ENCODE data around the gene SMAD3.
"Not testable (repeated sequence)": the region's sequence is repeated elsewhere in the genome, so short reads cannot be mapped to it uniquely, and the experiment has no call there.

Gene SMAD3

DNA sequence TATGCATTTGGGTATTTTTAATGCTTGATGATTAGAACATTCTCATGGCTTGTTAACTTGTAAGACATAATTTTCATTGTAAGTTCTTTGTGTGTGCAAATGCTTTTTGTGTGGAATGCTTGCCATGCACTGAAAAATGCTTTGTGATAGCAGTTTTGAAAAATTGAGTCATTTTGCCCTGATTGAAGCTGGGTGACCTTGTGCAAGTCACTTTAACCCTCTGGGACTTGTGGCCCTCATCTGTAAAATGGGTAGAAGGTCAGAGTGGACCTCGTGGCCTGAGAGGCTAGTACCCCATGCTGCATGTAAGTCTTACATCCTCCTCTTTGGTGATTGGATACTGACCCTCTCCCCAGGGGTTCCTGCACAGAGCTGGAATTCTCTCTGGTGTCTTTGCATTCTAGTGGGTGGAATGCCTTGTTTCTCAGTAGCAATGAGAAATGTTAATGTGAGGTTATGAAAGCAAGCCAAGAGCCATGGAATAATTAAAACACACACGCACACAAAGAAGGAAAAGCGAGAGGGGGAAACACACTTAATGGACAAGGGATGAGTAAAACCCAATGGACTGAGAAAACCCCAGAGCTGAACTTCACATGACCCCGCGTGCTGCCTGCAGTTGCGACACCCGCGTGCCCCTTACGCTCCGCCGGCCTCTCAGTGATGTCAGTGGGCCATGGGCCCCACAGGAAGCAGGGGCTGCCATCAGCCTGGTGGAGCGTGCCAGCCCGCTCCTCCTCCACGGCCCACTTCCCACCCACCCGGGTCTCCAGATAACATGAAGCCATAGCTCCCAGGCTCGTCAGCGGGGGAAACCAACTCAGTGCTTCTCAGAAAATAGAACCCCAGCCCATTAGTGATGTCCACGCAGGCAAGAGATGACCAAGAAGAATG, 44.0 kb downstream of the SMAD3 start:
- no peak for DNase-seq (ENCODE audit: low read depth in 2 of 2)

DNA sequence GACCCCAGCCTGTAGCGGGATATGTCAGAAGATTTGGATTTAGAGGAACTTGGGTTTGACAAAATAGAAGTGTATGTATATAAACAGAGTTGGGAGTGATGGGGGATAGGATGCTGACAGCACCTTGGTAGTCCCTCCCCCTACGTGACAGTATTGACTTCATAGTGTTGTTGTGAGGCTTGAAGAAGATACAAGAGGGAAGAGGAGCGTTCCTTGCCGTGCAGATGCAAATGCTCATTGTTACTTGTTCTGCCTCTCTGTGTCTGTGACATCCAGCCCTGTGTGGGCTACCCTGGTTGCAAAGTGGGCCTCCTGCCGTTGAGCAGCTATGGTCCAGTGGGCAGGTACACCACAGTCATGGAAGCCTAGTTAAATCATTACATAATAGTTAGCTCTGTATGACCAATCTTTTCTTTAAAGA, 45.0 kb downstream of the SMAD3 start:
- no peak for DNase-seq (ENCODE audit: low read depth in 2 of 2)

DNA sequence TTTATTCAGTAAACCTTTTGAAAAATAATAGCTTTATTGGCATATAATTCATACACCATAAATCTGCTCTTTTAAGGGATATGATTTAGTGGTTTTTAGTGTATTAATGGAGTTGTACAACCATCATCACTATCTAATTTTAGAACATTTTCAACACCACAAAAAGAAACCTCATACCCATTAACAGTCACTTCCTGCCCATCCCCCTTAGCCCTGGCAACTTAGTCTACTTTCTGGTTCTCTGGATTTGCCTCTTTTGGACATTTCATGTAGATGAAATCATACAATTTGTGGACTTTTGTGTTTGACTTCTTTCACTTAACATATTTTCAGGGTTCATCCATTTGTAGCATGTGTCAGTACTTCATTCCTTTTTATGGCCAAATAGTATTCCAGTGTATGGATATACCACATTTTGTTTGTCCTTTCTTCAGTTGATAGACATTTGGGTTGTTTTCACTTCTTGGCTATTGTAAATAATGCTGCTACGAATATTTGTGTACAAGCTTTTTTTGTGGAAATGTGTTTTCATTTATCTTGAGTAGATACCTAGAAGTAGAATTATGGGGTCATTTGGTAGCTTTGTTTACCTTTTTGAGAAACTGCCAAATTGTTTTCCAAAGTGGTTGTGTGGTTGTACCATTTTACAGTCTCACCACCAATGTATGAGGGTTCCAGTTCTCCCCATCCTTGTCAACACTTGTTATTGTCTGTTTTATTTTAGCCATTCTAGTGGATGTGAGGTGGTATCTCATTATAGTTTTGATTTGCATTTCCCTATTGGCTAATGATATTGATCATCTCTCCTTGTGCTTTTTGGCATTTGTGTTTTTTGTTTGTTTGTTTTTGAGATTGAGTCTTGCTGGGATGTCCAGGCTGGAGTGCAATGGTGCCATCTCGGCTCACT, 45.8 kb downstream of the SMAD3 start:
- no peak for DNase-seq (ENCODE audit: low read depth in 2 of 2)

DNA sequence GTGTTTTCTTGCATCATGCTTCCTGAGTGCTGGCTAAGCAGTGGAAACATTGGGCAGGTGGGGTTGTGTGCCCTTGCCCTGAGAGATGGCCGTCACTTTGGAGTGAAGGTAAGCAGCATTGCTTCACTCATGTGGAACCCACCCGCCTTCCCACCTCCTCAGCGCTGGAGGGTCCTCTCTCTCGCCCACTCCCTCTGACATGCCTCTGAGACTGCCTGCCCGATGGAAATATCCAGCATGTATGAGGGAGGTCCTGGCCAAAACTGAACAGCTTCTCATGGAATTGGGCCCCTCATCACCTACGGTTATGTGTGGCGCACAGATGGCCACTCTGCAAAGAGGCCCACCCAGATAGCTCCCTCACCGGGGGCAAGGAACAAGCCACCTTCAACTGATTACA, 48.6 kb downstream of the SMAD3 start:
- no peak for DNase-seq (ENCODE audit: low read depth in 2 of 2)

DNA sequence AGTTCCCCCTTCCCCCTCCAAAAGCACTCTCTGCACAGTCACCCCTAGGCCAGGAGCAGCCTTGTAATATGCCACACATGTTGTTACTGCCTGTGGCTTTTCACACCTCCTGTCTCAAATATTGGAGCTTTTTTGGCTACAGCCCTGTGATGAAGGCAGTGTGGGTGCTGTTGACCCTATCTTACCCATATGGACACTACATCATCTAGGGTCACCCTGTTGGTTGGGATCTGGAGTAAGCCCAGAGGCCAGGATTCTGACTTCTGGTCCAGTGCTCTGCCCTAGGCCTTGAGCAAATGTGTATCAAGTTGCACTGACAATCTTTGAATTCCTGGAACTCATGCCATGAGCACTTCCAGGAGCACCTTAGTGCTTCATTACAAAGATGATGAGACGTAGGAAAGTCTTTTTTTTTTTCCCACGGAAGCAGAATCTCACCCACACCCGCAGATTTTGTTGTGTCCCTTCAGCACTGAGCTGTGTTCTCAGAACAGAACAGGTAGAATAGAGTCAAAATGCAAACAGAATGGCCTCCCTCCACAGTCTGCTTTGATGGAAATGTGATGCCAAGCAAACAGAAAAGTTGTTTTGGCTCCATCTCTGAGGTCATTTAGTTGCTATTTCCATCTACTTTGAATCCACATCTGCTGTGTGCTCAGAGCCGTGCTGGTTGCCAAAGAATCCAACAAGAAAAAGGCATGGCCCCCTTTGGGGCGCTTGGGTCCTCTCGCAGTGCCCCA, 49.6 kb downstream of the SMAD3 start:
- no peak for DNase-seq (ENCODE audit: low read depth in 2 of 2)

DNA sequence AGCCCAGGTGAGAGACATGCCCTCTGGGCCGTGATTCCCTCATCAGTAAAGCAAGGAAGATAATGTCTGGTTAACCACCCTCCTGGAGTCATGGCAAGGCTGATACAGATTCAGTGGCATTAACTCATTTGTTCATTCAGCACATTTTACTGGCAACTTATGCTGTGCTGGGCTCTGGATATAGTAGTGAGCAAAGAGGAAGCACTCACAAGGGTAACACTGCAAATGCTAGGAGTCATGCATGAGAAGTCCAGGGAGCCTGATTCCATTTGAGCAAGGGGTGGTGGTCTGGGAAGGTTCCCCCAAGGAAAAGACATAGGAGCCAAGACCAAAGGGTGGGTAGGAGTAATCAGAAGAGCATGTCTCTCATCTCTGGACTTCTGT, 50.2 kb downstream of the SMAD3 start:
- DNase-seq (ENCODE audit: low read depth in 2 of 2): no peak

DNA sequence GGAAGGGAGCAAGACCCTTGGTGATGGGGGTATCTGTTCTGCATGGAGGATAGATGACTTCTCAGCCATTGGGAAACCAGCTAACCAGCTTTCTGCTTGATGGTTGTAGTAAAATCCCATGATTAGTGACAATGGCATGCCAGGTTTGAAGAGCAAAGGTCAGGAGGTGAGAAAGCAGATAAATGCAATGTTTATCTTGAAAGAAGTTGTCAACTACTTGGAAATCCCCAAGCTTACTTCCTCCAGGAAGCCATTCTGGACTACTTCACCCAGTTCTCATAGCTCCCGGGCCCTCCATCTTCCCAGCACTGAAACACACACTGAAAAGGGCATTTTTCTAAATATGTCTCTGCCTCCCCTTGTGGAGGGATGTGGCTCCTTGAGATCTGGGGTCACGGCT, 51.3 kb downstream of the SMAD3 start:
- DNase-seq (ENCODE audit: low read depth in 2 of 2): no peak

DNA sequence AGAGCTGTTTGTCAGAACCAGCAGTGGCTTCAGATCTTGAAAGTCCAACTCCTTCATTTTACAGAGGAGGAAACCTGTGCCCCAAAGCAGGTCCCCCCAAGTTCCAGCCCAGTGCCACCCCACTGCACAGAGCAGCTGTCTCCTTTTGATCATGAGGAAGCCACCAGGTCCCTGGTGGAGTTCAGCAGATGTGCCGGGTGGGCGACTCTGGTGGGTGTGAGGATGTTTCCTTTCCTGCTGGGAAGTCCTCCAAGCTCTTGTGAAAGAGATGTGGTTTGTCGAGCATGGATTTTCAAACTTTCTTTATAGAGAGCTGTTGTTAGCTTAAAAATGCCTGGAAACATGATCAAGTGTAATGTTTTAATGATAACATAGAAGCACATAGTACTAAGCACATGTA, 52.0 kb downstream of the SMAD3 start:
- no peak for DNase-seq (ENCODE audit: low read depth in 2 of 2)

DNA sequence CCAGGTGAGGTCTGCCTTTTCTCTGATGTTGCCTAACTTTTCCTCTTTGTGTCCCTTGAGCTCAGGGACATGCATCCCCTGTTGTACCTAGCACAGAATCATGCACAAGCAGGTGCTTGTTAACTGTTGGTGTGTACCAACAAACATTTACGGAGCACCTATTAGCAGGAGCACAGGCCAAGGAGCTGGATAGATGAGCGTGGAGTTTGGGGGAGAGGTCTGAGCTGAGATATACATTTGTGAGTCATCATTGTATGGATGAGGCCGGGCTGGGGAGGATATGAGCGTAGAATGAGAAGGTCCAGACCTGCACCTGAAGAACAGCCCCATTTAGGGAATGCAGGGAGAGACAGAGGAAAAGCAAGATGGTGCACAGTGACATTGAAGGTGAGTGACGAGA, 53.4 kb downstream of the SMAD3 start:
- DNase-seq (ENCODE audit: low read depth in 2 of 2): no peak

DNA sequence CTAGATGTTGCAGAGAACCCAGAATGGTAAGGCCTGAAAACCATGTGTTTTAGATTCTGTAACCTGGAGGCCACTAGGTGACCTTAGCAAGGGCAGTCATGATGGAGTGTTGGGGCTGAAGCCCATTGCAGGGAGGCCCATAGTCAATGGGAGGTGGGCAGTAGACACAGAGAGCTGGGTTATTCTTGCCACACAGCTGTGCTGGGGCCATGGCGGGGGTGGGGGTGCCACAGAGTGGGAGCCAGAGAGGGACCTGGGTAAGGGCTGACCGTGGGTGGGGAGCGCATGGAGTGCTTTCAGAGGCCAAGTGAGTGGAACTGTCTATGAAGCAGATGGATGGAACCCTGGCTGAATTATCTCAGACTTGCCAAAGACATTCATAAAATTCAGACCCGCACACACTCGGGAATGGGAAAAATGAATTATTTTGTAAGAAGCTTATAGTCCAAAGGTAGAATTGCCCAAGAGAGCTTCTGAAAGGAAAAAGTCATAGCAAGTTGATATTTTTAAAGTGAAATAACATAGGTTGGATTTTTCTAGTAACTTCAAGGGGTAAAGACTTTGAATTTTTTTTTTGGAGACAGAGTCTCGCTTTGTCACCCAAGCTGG, 53.9 kb downstream of the SMAD3 start:
- no peak for DNase-seq (ENCODE audit: low read depth in 2 of 2)

DNA sequence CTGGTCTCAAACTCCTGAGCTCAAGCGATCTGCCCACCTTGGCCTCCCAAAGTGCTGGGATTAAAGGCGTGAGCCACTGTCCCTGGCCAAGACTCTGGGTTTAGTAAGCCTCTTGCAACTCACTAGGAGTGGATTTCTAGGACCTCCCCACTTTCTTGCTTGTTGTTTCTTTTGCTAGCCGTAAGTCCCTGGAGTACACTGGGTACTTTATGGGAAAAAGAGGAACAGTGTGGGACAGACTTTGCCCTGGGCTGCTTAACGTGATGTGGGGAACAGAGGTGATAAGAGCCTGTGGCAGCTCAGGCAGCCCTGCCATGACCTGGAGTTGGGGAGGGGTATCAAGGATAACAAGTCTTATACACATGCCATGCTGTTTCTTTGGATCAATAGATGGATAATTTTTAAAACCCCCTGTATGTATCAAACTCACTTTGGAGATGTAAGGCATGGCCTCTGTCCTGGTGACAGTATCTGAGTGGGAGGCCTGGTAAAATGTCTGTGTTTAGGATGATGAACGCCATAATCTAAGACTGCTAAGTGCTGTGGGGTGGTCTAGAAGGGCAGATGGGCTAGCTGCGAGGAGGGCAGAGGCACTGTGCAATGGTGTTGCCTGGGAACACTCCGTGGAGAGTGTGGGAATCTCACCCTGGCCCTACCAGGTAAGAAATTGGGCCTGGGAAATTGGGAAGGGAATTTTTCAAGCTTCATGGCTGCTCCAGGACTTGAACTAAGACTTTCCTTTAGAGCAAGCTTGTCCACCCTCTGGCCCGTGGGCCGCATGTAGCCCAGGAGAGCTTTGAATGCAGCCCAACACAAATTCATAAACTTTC, 54.8 kb downstream of the SMAD3 start:
- no peak for DNase-seq (ENCODE audit: low read depth in 2 of 2)

DNA sequence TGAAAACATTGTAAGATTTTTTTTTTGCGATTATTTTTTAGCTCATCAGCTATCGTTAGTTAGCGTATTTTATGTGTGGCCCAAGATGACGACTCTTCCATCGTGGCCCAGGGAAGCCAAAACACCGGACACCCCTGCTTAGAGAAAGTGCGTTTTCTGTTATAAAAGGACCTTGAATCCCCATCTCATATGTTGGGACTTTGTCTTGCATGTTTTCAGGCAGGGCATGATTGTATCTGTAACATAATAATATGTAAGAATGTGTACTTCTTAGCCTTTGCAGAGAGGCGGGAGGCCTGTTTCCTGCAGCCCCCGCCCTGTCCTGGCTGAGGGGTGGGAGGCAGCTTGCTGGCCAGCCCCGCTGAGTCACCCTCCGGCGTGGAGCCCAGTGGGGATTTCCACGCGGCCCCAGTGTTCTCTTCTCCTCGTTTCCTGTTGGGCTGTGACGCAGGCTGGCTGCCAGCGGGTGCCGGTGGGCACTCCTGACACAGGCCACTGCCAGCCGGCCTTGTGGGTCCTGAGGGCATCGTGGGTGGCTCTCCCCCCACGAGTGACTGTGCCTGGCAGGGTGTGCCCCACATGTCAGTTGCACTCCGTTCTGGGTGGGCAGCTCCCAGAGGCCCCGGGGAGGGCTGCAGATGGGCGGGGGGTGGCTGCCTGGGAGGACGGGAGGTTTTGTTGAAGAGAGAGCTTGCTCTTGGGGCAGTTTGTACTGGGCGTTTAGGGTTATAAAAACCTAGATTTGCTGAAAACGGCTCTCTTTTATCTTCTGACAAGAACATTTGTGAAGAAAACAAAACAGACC, 55.6 kb downstream of the SMAD3 start:
- DNase-seq (ENCODE audit: low read depth in 2 of 2): peak; percentile 74 to 76

DNA sequence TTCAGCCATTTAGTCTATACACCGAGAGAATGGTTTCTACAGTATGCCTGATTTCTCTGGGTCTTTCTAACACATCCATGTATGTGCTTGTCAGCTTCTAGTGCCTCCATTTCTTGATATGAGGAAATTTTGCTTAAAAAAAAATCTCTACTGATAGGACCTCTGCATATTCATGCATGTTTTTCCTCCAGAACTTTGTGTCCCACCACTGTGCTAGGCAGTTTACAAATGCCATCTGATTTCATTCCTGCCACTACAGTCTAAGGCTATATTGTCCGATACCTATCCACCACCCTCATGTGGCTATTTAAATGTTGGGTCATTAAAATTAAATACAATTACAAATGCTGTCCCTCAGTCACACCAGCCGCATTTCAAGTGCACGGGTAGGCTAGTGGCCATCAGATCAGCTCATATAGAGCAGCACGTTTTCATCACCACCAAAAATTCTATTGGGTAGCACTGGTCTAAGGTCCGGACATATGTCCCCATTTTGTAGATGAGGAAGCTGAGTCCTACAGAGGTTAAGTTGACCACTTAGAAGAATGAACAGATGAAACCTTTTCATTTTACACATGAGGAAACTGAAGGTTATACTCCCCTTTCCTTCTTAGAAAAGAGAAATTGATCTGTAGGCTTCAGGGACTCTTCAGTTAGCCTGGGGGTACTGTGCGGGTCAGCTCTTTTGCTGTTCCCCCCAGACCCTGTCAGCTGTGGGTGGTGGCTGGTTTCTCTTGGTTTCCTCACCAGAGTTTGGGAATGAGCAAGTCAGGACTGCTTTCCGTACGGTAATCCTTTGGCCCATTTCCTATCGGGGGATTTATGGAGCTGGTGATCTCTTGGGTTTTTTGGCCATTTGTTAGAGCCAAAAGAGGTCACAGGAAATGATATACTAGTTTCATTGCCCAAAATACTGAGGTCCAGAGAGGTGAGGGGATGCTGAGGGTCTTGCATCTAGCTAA, 56.5 kb downstream of the SMAD3 start:
- no peak for DNase-seq (ENCODE audit: low read depth in 2 of 2)

DNA sequence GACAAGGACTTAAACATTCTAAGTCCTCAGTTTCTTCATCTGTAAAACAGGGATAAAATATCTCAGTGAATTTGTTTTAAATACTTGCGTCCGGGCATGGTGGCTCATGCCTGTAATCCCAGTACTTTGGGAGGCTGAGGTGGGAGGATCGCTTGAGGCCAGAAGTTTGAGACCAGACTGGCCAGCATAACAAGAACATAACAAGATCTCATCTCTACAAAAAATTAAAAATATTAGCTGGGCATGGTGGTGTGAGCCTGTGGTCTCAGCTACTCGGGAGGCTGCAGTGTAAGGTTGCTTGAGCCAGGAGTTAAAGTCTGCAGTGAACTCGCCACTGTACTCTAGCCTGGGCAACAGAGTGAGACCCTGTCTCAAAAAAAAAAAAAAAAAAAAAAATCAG, 57.4 kb downstream of the SMAD3 start:
- DNase-seq (ENCODE audit: low read depth in 2 of 2): not testable (repeated sequence)

DNA sequence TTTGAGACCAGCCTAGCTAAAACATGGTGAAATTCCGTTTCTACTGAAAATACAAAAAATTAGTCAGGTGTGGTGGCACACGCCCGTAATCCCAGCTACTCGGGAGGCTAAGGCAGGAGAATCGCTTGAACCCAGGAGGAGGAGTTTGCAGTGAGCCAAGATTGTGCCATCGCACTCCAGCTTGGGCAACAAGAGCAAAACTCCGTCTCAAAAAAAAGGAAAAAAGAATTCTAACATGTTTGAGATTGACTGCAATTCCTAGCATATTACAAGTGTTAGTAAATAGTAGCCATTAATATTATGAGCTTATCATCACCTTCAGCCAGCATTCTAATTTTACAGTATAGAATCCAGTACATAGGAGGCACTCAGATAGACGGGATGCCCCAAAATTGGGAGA, 57.9 kb downstream of the SMAD3 start:
- not testable (repeated sequence) for DNase-seq (ENCODE audit: low read depth in 2 of 2)

DNA sequence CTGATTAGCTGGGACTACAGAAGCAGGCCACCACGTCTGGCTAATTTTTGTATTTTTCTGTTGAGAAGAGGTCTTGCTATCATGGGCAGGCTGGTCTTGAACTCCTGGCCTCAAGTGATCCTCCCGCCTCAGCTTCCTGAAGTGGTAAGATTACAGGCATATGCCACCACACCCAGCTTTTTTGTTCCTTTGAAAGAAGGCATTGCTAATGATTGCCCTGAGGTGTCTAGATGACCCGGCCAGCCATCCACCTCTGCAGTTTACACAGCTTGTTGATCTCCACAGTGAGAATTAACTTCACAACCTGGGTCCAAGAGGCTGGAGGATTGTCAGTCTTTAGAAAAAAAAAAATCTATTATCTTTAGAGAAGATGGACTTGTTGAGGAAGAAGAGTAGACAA, 58.7 kb downstream of the SMAD3 start:
- no peak for DNase-seq (ENCODE audit: low read depth in 2 of 2)

DNA sequence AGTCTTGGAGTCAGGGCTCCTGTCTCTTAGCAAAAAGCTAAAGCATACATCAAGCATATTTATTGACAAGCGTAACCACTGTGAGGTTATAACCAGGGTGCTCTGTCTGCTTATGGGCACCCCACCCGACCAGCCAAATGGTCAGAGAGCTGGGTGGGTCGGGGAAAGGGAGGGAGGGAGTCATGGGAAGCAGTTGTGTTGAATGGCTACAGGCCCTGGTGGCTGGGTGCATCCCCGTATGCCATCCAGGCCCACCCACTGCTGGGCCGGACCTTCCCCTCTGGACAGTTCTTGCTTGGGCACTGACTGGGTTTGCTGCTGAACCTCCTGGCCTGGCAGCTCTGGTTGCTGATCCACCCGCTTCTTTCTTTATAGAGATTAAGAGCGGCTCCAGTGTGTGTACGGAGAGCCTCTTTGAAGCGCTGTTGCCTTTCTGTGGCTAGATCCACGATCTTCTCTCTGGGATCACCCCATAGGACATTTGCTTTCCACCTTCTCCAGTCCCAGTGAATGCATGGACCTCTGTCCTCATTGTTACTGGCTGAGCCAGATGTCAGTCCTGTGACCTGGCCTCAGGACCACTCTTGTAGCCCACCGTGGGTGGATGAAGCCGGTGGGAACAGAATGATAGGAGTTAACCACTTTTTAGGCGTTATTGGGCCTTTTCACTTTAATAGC, 59.6 kb downstream of the SMAD3 start:
- DNase-seq (ENCODE audit: low read depth in 2 of 2): no peak
